Breast epithelium (tissue), 4 donors: ENCODE results near the gene SKOR2. TPM values are rescaled to one million over a fixed set of nuclear protein-coding genes. Genes with fewer than 3 reads are reported as not detected.

Experiments used
- DNase-seq, 2 donors: peaks; one replicate each; pipeline ENCODE4 v3.0.0-alpha.2; 2019; ENCODE audit warnings: low spot score in 2 of 2
- H3K27ac ChIP-seq, 2 donors: fragments of 200-600 bp; sonication (generic) in 1 of 2; one replicate each; pipeline ENCODE4 v1.5.1; 2016 to 2019; ENCODE audit warnings: mild to moderate bottlenecking in 1 of 2
- H3K27me3 ChIP-seq, 2 donors: fragments of 200-600 bp; sonication (generic) in 1 of 2; one replicate each; pipeline versions ENCODE4 v1.5.1 to v1.6.0; 2017 to 2019; ENCODE audit warnings: control low read depth in 1 of 2, mild to moderate bottlenecking in 1 of 2
- H3K36me3 ChIP-seq: fragments of 200-600 bp; one replicate; pipeline ENCODE4 v1.5.1; 2019
- H3K4me1 ChIP-seq, 2 donors: fragments of 200-600 bp; sonication (generic); one replicate each; pipeline ENCODE4 v1.5.1; 2016 to 2019; ENCODE audit warnings: control low read depth in 1 of 2
- H3K4me3 ChIP-seq, 3 donors: fragments of 200-600 bp; sonication (generic); 1 replicate in 2 of 3; 2 replicates in 1 of 3; pipeline ENCODE4 v1.5.1; 2016 to 2019; ENCODE audit warnings: mild to moderate bottlenecking in 3 of 3, moderate library complexity in 2 of 3
- H3K9me3 ChIP-seq, 2 donors: fragments of 200-600 bp; sonication (generic) in 1 of 2; one replicate each; pipeline ENCODE4 v1.5.1; 2016 to 2019; ENCODE audit warnings: control low read depth in 1 of 2
- POLR2A ChIP-seq: fragments of 450-650 bp; IDR thresholded peaks from one replicate; pipeline ENCODE4 v1.6.1; 2016; ENCODE audit warnings: antibody characterized with exemption, mild to moderate bottlenecking, moderate library complexity
- POLR2AphosphoS5 ChIP-seq, 3 donors: sonication (generic); formaldehyde crosslinking; IDR thresholded peaks; one replicate each; pipeline ENCODE4 v1.6.1; 2017; ENCODE audit warnings: antibody characterized with exemption in 3 of 3
- intact Hi-C: fragments of 100-400 bp; cut with DNase I; formaldehyde crosslinking; loops from one replicate; pipeline ENCODE4 v1.15.1; 2023; ENCODE audit warnings: low total_unique reads
- total RNA-seq, 3 donors: library from RNA; depleted of rRNA; stranded (reverse); fragments of >200 nt; gene quantifications; one replicate each; pipeline ENCODE4 v1.1.0, GENCODE V29; 2016
- TF ChIP-seq, protein P1 (sequence below), 3 donors: fragments of 450-650 bp; IDR thresholded peaks; one replicate each; pipeline ENCODE4 v1.5.1; 2016 to 2017; ENCODE audit warnings: antibody characterized with exemption in 3 of 3, mild to moderate bottlenecking in 3 of 3, moderate library complexity in 3 of 3

Gene SKOR2
- total RNA-seq, 3 donors from 2014 or later = not detected

- TF ChIP-seq, protein P1, sequence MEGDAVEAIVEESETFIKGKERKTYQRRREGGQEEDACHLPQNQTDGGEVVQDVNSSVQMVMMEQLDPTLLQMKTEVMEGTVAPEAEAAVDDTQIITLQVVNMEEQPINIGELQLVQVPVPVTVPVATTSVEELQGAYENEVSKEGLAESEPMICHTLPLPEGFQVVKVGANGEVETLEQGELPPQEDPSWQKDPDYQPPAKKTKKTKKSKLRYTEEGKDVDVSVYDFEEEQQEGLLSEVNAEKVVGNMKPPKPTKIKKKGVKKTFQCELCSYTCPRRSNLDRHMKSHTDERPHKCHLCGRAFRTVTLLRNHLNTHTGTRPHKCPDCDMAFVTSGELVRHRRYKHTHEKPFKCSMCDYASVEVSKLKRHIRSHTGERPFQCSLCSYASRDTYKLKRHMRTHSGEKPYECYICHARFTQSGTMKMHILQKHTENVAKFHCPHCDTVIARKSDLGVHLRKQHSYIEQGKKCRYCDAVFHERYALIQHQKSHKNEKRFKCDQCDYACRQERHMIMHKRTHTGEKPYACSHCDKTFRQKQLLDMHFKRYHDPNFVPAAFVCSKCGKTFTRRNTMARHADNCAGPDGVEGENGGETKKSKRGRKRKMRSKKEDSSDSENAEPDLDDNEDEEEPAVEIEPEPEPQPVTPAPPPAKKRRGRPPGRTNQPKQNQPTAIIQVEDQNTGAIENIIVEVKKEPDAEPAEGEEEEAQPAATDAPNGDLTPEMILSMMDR (IDR thresholded peaks at IDR 0.05) = no peak
- TF ChIP-seq POLR2A (no peak), POLR2AphosphoS5 (IDR thresholded peaks at IDR 0.05) (no peak)
- Histone ChIP-seq H3K9me3 (peaks cover 0 to 9% of the 10 kb centered on the region in 2 donors), H3K36me3 (no peaks in the 10 kb centered on the region), H3K4me1 (no peaks in the 10 kb centered on the region), H3K27ac (no peak overlapping the region), H3K4me3 (no peak overlapping the region), H3K27me3 (peaks cover 6 to 97% of the 10 kb centered on the region in 2 donors)
- no peak for DNase-seq
- intact Hi-C loops = no loop called here
Observed at GRCh38 chr18:47249314-47249981, 2.0 kb downstream of the SKOR2 start.

DNA sequence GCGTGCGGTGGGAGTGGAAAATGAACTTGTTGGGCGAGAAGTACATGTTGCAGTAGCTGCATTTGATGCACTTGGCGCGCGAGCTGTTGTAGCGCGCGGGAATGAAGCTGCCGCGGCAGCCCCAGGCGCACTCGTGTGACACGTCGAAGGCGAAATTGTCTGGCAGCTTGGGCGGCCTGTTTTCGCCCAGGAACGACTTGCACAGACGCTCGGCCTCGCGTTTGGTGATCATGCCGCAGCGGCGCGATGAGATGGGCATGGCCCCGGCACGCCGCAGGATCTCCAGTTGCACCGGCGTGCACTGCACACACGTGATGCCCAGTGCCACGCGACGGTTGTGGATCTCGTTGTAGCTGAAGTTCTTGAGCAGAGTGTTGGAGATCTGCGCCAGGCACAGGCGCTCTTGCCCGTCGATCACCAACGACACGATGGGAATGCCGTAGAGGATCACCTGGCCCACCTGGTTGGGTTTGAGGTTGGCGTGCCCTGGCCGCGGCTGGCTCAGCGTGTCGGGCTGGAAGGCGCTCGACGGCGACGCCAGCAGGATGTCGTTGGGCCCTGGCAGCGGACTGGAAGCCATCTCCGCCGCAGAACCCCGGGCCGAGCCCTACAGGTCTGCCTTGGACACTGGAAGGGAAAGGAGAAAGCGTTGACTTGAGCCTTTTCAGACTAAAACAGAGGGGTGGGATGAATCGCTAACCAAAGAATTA lies 2.7 kb downstream of the SKOR2 start:
- Histone ChIP-seq H3K4me1 (no peaks in the 10 kb centered on the region), H3K27ac (no peak overlapping the region), H3K27me3 (peaks cover 6 to 96% of the 10 kb centered on the region in 2 donors), H3K36me3 (no peaks in the 10 kb centered on the region), H3K4me3 (no peak overlapping the region), H3K9me3 (peaks cover 0 to 9% of the 10 kb centered on the region in 2 donors)
- no peak for DNase-seq
- TF ChIP-seq, protein P1 (IDR thresholded peaks at IDR 0.05) = no peak
- TF ChIP-seq POLR2AphosphoS5 (IDR thresholded peaks at IDR 0.05) (no peak), POLR2A (no peak)
- intact Hi-C loops = no loop called here

DNA sequence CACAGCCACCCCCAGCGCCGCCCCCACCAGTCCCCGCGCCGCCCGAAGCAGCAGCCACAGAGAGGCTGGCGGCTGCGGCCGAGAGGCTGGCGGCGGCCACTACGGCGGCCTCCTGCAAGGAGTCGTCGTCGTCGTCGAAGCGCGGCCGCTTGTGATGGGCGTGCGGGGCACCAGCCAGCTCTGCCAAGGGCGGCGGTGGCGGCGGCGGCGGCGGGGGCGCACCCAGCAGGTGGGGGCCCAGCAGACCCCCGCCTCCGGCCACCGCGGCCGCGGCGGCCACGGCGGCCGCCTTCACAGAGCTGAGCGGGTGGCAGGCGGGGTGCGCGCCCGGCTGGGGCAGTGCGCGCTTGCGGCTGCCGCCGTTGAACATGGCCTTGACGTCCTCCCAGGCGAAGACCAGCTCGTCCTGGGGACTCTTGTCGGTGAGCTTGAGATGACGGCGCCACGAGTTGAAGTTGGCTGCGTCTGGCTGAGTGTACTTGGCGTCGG lies 3.3 kb downstream of the SKOR2 start:
- TF ChIP-seq POLR2AphosphoS5 (IDR thresholded peaks at IDR 0.05) (no peak), POLR2A (no peak)
- TF ChIP-seq, protein P1 (IDR thresholded peaks at IDR 0.05) = no peak
- Histone ChIP-seq H3K9me3 (peaks cover 0 to 9% of the 10 kb centered on the region in 2 donors), H3K4me1 (no peaks in the 10 kb centered on the region), H3K36me3 (no peaks in the 10 kb centered on the region), H3K27me3 (peaks cover 6 to 95% of the 10 kb centered on the region in 2 donors), H3K4me3 (peak overlapping the region in 1 of 3 donors; percentile 39), H3K27ac (no peak overlapping the region)
- intact Hi-C loops = no loop called here
- DNase-seq = no peak

DNA sequence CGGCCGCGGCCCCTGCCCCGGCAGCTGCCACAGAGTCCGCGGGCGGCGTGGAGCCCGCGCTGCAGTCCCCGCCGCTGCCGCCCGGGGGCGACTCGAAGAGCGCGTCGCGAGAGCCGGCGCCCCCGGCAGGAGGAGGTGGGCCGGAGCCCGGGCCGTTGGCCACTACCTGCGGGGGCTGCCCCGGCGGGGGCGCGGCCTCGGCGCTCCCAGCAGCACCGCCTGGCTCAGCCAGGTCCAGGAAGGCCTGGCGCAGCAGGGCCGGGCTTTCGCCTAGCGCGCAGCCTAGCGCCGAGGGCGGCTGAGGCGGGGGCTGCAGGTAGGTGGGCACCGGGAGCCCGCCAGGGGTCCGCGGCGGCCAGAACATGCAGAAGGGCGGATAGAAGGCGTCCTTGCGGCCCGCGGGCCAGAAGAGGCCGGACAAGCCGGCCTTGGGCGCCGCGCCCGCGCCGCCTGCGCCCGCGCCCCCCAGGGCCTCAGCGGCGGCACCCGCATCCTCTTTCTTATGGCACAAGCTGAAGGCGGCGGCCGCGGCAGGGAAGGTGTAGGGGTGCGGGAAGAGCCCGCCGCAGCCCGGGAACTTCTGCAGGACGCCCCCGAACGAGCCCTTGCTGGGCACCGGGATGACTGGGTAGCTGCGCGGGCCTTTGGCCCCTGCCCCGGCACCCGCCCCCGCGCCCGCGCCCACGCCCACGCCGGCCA lies 3.9 kb downstream of the SKOR2 start:
- Histone ChIP-seq H3K4me1 (no peaks in the 10 kb centered on the region), H3K36me3 (no peaks in the 10 kb centered on the region), H3K27me3 (peaks cover 6 to 89% of the 10 kb centered on the region in 2 donors), H3K27ac (no peak overlapping the region), H3K9me3 (peaks cover 0 to 9% of the 10 kb centered on the region in 2 donors), H3K4me3 (peak overlapping the region in 2 of 3 donors; percentile 15 to 39)
- TF ChIP-seq POLR2A (no peak), POLR2AphosphoS5 (IDR thresholded peaks at IDR 0.05) (no peak)
- TF ChIP-seq, protein P1 (IDR thresholded peaks at IDR 0.05) = no peak
- no peak for DNase-seq
- intact Hi-C loops = no loop called here
